OCI-LY1 (cell line): Measurements from ENCODE around the gene KDM1A.

Source experiments
- H2AFZ ChIP-seq: fragments of 200-600 bp; sonication (generic), shearing (Covaris generic); 2 replicates; pipeline ENCODE4 v1.6.0; 2014; ENCODE audit warnings: antibody characterized with exemption, mild to moderate bottlenecking, low read length
- H3F3A ChIP-seq: fragments of 200-600 bp; sonication (generic), shearing (Covaris generic); 2 replicates; pipeline ENCODE4 v1.6.0; 2014; ENCODE audit warnings: mild to moderate bottlenecking, antibody characterized with exemption, low read length, moderate library complexity; ENCODE audit not compliant: insufficient read depth
- H3K27ac ChIP-seq: fragments of 200-600 bp; sonication (generic); 2 replicates; pipeline ENCODE4 v1.5.1; 2014; ENCODE audit warnings: low read length, mixed run types, mild to moderate bottlenecking, low read depth; ENCODE audit not compliant: poor library complexity, severe bottlenecking
- H3K27me3 ChIP-seq: fragments of 200-600 bp; sonication (generic); 2 replicates; pipeline ENCODE4 v1.6.0; 2014; ENCODE audit warnings: antibody characterized with exemption, mild to moderate bottlenecking, low read length, moderate library complexity; ENCODE audit not compliant: insufficient read depth
- H3K36me3 ChIP-seq: fragments of 200-600 bp; sonication (generic); 2 replicates; pipeline ENCODE4 v1.6.1; 2014; ENCODE audit warnings: mild to moderate bottlenecking, antibody characterized with exemption, low read length, moderate library complexity, mixed read lengths; ENCODE audit not compliant: insufficient read depth
- H3K4me1 ChIP-seq: fragments of 200-600 bp; sonication (generic); 2 replicates; pipeline ENCODE4 v1.5.1; 2014; ENCODE audit warnings: mild to moderate bottlenecking, low read length, moderate library complexity; ENCODE audit not compliant: insufficient read depth, severe bottlenecking
- H3K4me2 ChIP-seq: fragments of 200-600 bp; sonication (generic), shearing (Covaris generic); 2 replicates; pipeline ENCODE4 v1.6.1; 2014; ENCODE audit warnings: low read length
- H3K4me3 ChIP-seq: fragments of 200-600 bp; sonication (generic); 2 replicates; pipeline ENCODE4 v1.5.1; 2014; ENCODE audit warnings: low read length, low read depth, mild to moderate bottlenecking, mixed read lengths; ENCODE audit not compliant: poor library complexity, severe bottlenecking
- H3K79me2 ChIP-seq: fragments of 200-600 bp; shearing (Covaris generic); 2 replicates; pipeline ENCODE4 v1.6.1; 2016; ENCODE audit warnings: mixed run types, low read length, mixed read lengths; ENCODE audit not compliant: insufficient read depth
- H3K9ac ChIP-seq: fragments of 200-600 bp; sonication (generic), shearing (Covaris generic); 2 replicates; pipeline ENCODE4 v1.6.1; 2014; ENCODE audit warnings: mild to moderate bottlenecking, low read length, mixed read lengths
- H3K9me2 ChIP-seq: fragments of 200-600 bp; sonication (generic), shearing (Covaris generic); 2 replicates; pipeline ENCODE4 v1.6.1; 2014; ENCODE audit warnings: low read depth, mild to moderate bottlenecking, low read length, mixed read lengths
- H3K9me3 ChIP-seq: fragments of 200-600 bp; shearing (Covaris generic); 2 replicates; pipeline ENCODE4 v1.6.1; 2014; ENCODE audit warnings: low read length, mixed read lengths
- H4K20me1 ChIP-seq: fragments of 200-600 bp; sonication (generic), shearing (Covaris generic); 2 replicates; pipeline ENCODE4 v1.6.0; 2016; ENCODE audit warnings: mild to moderate bottlenecking, low read length; ENCODE audit not compliant: insufficient read depth
- EZH2 ChIP-seq: fragments of 200-600 bp; sonication (generic), shearing (Covaris generic); IDR thresholded peaks from 2 replicates; pipeline ENCODE4 v1.8.0; 2017; ENCODE audit warnings: borderline replicate concordance, mixed run types, mild to moderate bottlenecking, antibody characterized with exemption, low read length, moderate library complexity, mixed read lengths
- TF ChIP-seq, protein P1 (sequence below): fragments of 200-600 bp; sonication (generic), shearing (Covaris generic); IDR thresholded peaks from 2 replicates; pipeline ENCODE4 v1.5.1; 2017; ENCODE audit warnings: mild to moderate bottlenecking, antibody characterized with exemption, low read length, moderate library complexity, mixed read lengths

KDM1A gene

DNA sequence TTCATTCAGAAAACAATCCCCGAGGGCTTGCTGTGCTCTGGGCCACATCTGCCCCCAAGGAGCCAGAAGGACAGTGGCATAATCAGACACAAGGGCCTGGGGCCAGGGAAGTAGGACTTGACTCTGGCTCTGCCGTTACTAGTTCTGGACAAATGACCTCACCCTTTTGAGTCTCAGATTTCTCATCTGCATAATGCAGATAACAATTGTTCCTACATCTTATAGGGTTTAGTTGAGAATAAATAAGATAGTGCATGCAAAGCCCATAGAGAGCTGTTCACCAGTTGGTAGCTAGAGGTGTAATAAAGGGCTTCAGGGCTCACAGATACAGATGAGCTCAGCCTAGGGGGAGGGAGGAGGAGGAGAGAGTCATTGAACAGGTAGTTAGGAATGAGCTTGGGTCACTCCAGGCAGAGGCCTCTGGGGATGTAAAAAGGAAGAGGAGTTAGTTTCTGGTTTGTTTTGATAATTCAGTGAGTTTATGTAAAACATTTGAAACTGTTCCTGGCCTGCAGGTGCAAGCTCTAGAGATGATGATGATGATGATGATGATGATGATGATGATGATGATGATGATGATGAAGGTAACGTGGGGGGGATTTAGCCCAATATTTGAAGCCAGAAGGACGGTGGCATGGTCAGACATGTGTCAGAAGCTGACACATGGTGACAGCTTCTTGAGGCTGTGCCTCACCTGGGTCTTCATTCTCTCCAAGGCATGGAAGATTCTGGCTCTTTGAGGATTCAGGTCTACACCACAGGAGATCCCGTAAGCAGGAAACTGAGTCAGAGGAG is 47.5 kb upstream of the KDM1A start:
- Histone ChIP-seq H3K4me3 (no peak overlapping the region), H3K9ac (no peak overlapping the region), H3K9me2 (no peaks in the 10 kb centered on the region), H3K9me3 (no peaks in the 10 kb centered on the region), H3K27ac (no peak overlapping the region), H3K4me2 (no peak overlapping the region), H3K79me2 (no peaks in the 10 kb centered on the region), H3K27me3 (no peaks in the 10 kb centered on the region; the same call in 1 of the 2 replicates), H3K4me1 (no peaks in the 10 kb centered on the region), H3K36me3 (no peaks in the 10 kb centered on the region), H2AFZ (no peak overlapping the region), H3F3A (no peaks in the 10 kb centered on the region), H4K20me1 (no peaks in the 10 kb centered on the region)
- no peak for TF ChIP-seq EZH2
- TF ChIP-seq, protein P1, sequence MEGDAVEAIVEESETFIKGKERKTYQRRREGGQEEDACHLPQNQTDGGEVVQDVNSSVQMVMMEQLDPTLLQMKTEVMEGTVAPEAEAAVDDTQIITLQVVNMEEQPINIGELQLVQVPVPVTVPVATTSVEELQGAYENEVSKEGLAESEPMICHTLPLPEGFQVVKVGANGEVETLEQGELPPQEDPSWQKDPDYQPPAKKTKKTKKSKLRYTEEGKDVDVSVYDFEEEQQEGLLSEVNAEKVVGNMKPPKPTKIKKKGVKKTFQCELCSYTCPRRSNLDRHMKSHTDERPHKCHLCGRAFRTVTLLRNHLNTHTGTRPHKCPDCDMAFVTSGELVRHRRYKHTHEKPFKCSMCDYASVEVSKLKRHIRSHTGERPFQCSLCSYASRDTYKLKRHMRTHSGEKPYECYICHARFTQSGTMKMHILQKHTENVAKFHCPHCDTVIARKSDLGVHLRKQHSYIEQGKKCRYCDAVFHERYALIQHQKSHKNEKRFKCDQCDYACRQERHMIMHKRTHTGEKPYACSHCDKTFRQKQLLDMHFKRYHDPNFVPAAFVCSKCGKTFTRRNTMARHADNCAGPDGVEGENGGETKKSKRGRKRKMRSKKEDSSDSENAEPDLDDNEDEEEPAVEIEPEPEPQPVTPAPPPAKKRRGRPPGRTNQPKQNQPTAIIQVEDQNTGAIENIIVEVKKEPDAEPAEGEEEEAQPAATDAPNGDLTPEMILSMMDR: no peak

DNA sequence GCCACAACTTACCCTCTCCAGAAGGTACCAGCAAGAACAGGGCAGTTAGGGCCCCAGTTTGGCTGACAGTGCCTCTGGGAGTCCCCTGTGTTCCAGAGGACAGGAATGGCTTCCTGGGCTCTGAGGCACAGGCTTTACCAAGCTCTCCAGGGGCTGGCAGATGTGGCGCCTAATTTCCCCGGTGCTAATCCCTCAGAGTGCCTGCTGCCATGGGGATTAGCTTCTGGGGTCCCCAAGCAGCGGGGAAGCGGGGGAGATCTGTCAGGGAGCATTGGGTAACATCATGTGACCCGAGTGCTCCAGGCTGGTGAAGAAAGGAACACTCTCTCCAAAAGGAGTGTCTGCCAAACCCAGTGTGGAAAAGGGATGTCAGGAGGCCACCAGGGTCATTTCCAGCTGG is 46.5 kb upstream of the KDM1A start, which contains the start of gene LACTBL1:
LACTBL1 (minus strand) TSS at position 107 of the 400 bp plus-strand sequence. CDS start 550 bp downstream, outside the sequence.
- no peaks in the 10 kb centered on the region for H3K9me2 ChIP-seq
- no peaks in the 10 kb centered on the region; the same call in 1 of the 2 replicates for H3K27me3 ChIP-seq
- no peaks in the 10 kb centered on the region for H4K20me1 ChIP-seq
- no peak within 1 kb of the TSS for H3K9ac ChIP-seq
- no peak within 1 kb of the TSS for H3K4me3 ChIP-seq
- H3K9me3 ChIP-seq: no peaks in the 10 kb centered on the region
- H3K4me2 ChIP-seq: no peak within 1 kb of the TSS
- TF ChIP-seq, protein P1: no peak
- TF ChIP-seq EZH2: no peak
- no peaks in the 10 kb centered on the region for H3K4me1 ChIP-seq
- no peaks in the 10 kb centered on the region for H3K36me3 ChIP-seq
- no peak within 1 kb of the TSS for H3K27ac ChIP-seq
- H3K79me2 ChIP-seq: no peaks in the 10 kb centered on the region
- H3F3A ChIP-seq: no peaks in the 10 kb centered on the region
- no peak within 1 kb of the TSS for H2AFZ ChIP-seq

DNA sequence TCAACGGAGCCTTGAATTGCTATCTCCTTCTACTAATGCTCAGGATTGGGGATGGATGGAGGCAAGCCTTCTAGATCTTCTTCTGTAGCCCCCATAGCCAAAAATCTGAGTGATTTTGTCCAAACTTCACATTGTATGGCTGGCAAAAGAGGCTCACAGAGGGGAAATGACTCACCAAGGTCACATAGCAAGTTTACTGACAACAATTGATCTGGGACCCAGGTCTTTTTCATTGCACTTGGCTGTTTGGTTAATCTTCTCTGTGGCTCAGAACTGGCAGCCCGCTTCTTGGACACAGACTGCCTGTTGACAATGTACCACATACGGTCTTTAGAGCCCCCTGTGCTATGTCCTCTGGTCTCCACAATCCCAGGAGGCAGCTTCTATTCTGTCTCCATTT is 43.6 kb upstream of the KDM1A start:
- Histone ChIP-seq H3K4me2 (no peak overlapping the region), H2AFZ (no peak overlapping the region)
- TF ChIP-seq, protein P1: no peak

More for the DNA sequence above, 43.6 kb upstream of the KDM1A start:
- Histone ChIP-seq H3K79me2 (no peaks in the 10 kb centered on the region), H3F3A (no peaks in the 10 kb centered on the region), H3K36me3 (no peaks in the 10 kb centered on the region), H3K4me3 (no peak overlapping the region), H3K27me3 (no peaks in the 10 kb centered on the region; the same call in 1 of the 2 replicates), H3K27ac (no peak overlapping the region), H3K9me3 (no peaks in the 10 kb centered on the region), H3K9ac (no peak overlapping the region), H3K9me2 (no peaks in the 10 kb centered on the region), H4K20me1 (no peaks in the 10 kb centered on the region), H3K4me1 (no peaks in the 10 kb centered on the region)
